Measurements from ENCODE around the gene SIK3. TPM values are rescaled to one million over a fixed set of nuclear protein-coding genes. Genes with fewer than 3 reads are reported as not detected.

SIK3 gene
- total and polyA plus RNA-seq, 2 experiments from 2014 or later: 6.1 to 33.9 TPM

DNA sequence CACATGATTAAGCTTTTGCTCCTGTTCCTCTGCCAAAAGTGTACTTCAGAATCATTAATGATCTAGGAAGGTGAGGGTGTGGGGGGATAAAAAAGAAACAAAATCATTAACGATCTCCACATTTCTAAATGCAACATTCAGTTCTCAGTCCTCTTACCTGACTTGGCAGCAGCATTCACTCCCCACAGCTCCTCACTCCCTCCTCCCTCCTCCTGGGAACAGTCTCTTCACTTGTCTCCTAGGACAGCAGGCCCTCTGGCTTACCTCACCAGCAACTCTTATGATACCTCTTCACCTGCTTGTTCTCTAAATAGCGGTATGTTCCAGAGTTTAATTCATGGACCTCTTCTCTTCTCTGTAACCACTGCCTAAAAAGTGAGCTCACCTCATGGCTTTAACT lies 204.3 kb downstream of the SIK3 start:
- Mint-ChIP-seq H3K9me3 (no peaks in the 10 kb centered on the region), H3K36me3 (ENCODE audit: low read depth) (peaks cover 8% of the 10 kb centered on the region; the same call in 2 of the 3 replicates), H3K4me1 (peaks cover 5% of the 10 kb centered on the region; the same call in 2 of the 3 replicates), H3K27ac (no peak overlapping the region), H3K4me3 (no peak overlapping the region), H3K27me3 (ENCODE audit: insufficient read depth, low read depth, poor library complexity) (peaks cover 4% of the 10 kb centered on the region)
- Histone ChIP-seq H3K9me2 (ENCODE audit: insufficient read depth) (no peaks in the 10 kb centered on the region), H2AFZ (no peak overlapping the region), H3K4me2 (no peak overlapping the region), H3K27ac (ENCODE audit: low read depth) (no peak overlapping the region), H3K79me2 (replicated peaks; ENCODE audit: insufficient read depth) (no peaks in the 10 kb centered on the region), H3F3A (replicated peaks; ENCODE audit: low read depth) (no peaks in the 10 kb centered on the region), H4K20me1 (replicated peaks; ENCODE audit: insufficient read depth) (peaks cover 5% of the 10 kb centered on the region), H3K27me3 (ENCODE audit: insufficient read depth) (no peaks in the 10 kb centered on the region), H3K4me1 (ENCODE audit: insufficient read depth) (no peaks in the 10 kb centered on the region), H3K36me3 (ENCODE audit: insufficient read depth) (peaks cover 9% of the 10 kb centered on the region; the same call in 1 of the 2 replicates), H3K4me3 (no peak overlapping the region)
- no peak for ATAC-seq
- DNase-seq (ENCODE audit: low spot score): no peak
- TF ChIP-seq, protein P1, sequence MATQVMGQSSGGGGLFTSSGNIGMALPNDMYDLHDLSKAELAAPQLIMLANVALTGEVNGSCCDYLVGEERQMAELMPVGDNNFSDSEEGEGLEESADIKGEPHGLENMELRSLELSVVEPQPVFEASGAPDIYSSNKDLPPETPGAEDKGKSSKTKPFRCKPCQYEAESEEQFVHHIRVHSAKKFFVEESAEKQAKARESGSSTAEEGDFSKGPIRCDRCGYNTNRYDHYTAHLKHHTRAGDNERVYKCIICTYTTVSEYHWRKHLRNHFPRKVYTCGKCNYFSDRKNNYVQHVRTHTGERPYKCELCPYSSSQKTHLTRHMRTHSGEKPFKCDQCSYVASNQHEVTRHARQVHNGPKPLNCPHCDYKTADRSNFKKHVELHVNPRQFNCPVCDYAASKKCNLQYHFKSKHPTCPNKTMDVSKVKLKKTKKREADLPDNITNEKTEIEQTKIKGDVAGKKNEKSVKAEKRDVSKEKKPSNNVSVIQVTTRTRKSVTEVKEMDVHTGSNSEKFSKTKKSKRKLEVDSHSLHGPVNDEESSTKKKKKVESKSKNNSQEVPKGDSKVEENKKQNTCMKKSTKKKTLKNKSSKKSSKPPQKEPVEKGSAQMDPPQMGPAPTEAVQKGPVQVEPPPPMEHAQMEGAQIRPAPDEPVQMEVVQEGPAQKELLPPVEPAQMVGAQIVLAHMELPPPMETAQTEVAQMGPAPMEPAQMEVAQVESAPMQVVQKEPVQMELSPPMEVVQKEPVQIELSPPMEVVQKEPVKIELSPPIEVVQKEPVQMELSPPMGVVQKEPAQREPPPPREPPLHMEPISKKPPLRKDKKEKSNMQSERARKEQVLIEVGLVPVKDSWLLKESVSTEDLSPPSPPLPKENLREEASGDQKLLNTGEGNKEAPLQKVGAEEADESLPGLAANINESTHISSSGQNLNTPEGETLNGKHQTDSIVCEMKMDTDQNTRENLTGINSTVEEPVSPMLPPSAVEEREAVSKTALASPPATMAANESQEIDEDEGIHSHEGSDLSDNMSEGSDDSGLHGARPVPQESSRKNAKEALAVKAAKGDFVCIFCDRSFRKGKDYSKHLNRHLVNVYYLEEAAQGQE (IDR thresholded peaks at IDR 0.05; ENCODE audit: unreplicated experiment): no peak
- TF ChIP-seq POLR2AphosphoS5 (IDR thresholded peaks at IDR 0.05; ENCODE audit: low read depth) (no peak), EZH2phosphoT487 (IDR thresholded peaks at IDR 0.05; ENCODE audit: unreplicated experiment) (no peak), CREB1 (CRISPR knock-in tag; IDR thresholded peaks at IDR 0.05; ENCODE audit: low read depth) (no peak), JUNB (IDR thresholded peaks at IDR 0.05; ENCODE audit: unreplicated experiment) (no peak), ZNF114 (CRISPR knock-in tag; IDR thresholded peaks at IDR 0.05) (no peak), EZH2 (IDR thresholded peaks at IDR 0.05; ENCODE audit: low read depth, unreplicated experiment) (no peak), STAT1 (IDR thresholded peaks at IDR 0.05; ENCODE audit: unreplicated experiment) (no peak), ZNF331 (CRISPR knock-in tag; IDR thresholded peaks at IDR 0.05; ENCODE audit: low read depth) (no peak), NANOG (IDR thresholded peaks at IDR 0.05; ENCODE audit: borderline replicate concordance) (no peak)
- TF ChIP-seq, protein P2, sequence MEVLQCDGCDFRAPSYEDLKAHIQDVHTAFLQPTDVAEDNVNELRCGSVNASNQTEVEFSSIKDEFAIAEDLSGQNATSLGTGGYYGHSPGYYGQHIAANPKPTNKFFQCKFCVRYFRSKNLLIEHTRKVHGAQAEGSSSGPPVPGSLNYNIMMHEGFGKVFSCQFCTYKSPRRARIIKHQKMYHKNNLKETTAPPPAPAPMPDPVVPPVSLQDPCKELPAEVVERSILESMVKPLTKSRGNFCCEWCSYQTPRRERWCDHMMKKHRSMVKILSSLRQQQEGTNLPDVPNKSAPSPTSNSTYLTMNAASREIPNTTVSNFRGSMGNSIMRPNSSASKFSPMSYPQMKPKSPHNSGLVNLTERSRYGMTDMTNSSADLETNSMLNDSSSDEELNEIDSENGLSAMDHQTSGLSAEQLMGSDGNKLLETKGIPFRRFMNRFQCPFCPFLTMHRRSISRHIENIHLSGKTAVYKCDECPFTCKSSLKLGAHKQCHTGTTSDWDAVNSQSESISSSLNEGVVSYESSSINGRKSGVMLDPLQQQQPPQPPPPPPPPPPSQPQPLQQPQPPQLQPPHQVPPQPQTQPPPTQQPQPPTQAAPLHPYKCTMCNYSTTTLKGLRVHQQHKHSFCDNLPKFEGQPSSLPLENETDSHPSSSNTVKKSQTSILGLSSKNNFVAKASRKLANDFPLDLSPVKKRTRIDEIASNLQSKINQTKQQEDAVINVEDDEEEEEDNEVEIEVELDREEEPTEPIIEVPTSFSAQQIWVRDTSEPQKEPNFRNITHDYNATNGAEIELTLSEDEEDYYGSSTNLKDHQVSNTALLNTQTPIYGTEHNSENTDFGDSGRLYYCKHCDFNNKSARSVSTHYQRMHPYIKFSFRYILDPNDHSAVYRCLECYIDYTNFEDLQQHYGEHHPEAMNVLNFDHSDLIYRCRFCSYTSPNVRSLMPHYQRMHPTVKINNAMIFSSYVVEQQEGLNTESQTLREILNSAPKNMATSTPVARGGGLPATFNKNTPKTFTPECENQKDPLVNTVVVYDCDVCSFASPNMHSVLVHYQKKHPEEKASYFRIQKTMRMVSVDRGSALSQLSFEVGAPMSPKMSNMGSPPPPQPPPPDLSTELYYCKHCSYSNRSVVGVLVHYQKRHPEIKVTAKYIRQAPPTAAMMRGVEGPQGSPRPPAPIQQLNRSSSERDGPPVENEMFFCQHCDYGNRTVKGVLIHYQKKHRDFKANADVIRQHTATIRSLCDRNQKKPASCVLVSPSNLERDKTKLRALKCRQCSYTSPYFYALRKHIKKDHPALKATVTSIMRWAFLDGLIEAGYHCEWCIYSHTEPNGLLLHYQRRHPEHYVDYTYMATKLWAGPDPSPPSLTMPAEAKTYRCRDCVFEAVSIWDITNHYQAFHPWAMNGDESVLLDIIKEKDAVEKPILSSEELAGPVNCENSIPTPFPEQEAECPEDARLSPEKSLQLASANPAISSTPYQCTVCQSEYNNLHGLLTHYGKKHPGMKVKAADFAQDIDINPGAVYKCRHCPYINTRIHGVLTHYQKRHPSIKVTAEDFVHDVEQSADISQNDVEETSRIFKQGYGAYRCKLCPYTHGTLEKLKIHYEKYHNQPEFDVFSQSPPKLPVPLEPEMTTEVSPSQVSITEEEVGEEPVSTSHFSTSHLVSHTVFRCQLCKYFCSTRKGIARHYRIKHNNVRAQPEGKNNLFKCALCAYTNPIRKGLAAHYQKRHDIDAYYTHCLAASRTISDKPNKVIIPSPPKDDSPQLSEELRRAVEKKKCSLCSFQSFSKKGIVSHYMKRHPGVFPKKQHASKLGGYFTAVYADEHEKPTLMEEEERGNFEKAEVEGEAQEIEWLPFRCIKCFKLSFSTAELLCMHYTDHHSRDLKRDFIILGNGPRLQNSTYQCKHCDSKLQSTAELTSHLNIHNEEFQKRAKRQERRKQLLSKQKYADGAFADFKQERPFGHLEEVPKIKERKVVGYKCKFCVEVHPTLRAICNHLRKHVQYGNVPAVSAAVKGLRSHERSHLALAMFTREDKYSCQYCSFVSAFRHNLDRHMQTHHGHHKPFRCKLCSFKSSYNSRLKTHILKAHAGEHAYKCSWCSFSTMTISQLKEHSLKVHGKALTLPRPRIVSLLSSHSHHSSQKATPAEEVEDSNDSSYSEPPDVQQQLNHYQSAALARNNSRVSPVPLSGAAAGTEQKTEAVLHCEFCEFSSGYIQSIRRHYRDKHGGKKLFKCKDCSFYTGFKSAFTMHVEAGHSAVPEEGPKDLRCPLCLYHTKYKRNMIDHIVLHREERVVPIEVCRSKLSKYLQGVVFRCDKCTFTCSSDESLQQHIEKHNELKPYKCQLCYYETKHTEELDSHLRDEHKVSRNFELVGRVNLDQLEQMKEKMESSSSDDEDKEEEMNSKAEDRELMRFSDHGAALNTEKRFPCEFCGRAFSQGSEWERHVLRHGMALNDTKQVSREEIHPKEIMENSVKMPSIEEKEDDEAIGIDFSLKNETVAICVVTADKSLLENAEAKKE (CRISPR knock-in tag; IDR thresholded peaks at IDR 0.05): no peak
- TF ChIP-seq, protein P3, sequence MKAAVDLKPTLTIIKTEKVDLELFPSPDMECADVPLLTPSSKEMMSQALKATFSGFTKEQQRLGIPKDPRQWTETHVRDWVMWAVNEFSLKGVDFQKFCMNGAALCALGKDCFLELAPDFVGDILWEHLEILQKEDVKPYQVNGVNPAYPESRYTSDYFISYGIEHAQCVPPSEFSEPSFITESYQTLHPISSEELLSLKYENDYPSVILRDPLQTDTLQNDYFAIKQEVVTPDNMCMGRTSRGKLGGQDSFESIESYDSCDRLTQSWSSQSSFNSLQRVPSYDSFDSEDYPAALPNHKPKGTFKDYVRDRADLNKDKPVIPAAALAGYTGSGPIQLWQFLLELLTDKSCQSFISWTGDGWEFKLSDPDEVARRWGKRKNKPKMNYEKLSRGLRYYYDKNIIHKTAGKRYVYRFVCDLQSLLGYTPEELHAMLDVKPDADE (IDR thresholded peaks at IDR 0.05): no peak
- TF ChIP-seq, protein P4, sequence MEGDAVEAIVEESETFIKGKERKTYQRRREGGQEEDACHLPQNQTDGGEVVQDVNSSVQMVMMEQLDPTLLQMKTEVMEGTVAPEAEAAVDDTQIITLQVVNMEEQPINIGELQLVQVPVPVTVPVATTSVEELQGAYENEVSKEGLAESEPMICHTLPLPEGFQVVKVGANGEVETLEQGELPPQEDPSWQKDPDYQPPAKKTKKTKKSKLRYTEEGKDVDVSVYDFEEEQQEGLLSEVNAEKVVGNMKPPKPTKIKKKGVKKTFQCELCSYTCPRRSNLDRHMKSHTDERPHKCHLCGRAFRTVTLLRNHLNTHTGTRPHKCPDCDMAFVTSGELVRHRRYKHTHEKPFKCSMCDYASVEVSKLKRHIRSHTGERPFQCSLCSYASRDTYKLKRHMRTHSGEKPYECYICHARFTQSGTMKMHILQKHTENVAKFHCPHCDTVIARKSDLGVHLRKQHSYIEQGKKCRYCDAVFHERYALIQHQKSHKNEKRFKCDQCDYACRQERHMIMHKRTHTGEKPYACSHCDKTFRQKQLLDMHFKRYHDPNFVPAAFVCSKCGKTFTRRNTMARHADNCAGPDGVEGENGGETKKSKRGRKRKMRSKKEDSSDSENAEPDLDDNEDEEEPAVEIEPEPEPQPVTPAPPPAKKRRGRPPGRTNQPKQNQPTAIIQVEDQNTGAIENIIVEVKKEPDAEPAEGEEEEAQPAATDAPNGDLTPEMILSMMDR (conservative IDR thresholded peaks at IDR 0.05; ENCODE audit: low read depth in 2 of 2): no peak

All from GM23338 (cell line).